Measurements from ENCODE around the gene SHANK3. TPM values are rescaled to one million over a fixed set of nuclear protein-coding genes. Genes with fewer than 3 reads are reported as not detected.

Gene SHANK3
- total and polyA plus RNA-seq, 9 donors = 2.6 to 23.2 (median 6.2) TPM

DNA sequence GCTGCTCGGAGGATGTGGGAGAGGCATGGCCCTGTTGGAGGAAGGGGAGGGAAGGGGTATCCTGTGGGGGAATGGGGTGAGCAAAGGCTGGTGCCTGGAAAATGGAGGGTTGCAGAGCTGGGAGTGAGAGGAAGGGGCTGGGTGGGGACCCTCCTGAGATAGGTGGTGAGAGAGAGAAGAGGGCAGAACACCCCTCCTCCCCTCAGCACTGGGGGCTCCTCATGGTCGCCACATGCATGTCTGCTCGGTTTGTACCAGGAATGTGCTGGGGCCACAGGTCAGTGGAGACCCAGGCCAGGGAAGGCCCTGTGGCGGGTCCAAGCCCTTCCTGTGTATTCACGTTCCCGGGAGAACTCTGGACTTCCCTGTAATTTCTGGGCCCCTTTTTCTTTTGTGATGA lies 37.6 kb downstream of the SHANK3 start:
- H3K4me1 ChIP-seq (ENCODE audit: insufficient read depth) = no peaks in the 10 kb centered on the region
- WGBS, 3 donors = 72 to 81% (median 74%) methylated on average over 6 of the region's 6 CpGs
- DNase-seq = no peak
- no peaks in the 10 kb centered on the region for H3K36me3 ChIP-seq
- H3K27me3 ChIP-seq = no peaks in the 10 kb centered on the region
- no peaks in the 10 kb centered on the region for H3K9me3 ChIP-seq
- H3K27ac ChIP-seq = no peak overlapping the region
- TF ChIP-seq, protein P1, sequence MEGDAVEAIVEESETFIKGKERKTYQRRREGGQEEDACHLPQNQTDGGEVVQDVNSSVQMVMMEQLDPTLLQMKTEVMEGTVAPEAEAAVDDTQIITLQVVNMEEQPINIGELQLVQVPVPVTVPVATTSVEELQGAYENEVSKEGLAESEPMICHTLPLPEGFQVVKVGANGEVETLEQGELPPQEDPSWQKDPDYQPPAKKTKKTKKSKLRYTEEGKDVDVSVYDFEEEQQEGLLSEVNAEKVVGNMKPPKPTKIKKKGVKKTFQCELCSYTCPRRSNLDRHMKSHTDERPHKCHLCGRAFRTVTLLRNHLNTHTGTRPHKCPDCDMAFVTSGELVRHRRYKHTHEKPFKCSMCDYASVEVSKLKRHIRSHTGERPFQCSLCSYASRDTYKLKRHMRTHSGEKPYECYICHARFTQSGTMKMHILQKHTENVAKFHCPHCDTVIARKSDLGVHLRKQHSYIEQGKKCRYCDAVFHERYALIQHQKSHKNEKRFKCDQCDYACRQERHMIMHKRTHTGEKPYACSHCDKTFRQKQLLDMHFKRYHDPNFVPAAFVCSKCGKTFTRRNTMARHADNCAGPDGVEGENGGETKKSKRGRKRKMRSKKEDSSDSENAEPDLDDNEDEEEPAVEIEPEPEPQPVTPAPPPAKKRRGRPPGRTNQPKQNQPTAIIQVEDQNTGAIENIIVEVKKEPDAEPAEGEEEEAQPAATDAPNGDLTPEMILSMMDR (IDR thresholded peaks at IDR 0.05) = no peak
- TF ChIP-seq POLR2A (IDR thresholded peaks at IDR 0.05) (no peak), EP300 (IDR thresholded peaks at IDR 0.05) (no peak)
- H3K4me3 ChIP-seq = no peak overlapping the region
- intact Hi-C loops (cut with DNase I) = no loop called here

DNA sequence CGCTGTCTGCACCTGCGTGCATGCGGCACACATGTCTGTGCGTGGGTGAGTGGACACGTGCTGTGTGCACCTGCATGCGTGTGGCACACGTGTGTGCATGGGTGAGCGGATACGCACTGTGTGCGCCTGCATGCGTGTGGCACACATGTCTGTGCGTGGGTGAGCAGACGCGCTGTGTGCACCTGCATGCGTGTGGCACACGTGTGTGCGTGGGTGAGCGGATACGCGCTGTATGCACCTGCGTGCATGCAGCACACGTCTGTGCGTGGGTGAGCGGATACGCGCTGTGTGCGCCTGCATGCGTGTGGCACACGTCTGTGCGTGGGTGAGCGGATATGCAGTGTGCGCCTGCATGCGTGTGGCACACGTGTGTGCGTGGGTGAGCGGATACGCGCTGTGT lies 38.3 kb downstream of the SHANK3 start:
- TF ChIP-seq POLR2A (IDR thresholded peaks at IDR 0.05) (no peak), EP300 (IDR thresholded peaks at IDR 0.05) (no peak)
- TF ChIP-seq, protein P1 (IDR thresholded peaks at IDR 0.05) = no peak
- Histone ChIP-seq H3K9me3 (no peaks in the 10 kb centered on the region), H3K27me3 (no peaks in the 10 kb centered on the region), H3K36me3 (no peaks in the 10 kb centered on the region), H3K4me1 (ENCODE audit: insufficient read depth) (no peaks in the 10 kb centered on the region), H3K4me3 (no peak overlapping the region), H3K27ac (no peak overlapping the region)
- 93 to 96% (median 94%) methylated on average over 38 of the region's 38 CpGs for WGBS, 3 donors
- intact Hi-C loops (cut with DNase I) = no loop called here
- no peak for DNase-seq

DNA sequence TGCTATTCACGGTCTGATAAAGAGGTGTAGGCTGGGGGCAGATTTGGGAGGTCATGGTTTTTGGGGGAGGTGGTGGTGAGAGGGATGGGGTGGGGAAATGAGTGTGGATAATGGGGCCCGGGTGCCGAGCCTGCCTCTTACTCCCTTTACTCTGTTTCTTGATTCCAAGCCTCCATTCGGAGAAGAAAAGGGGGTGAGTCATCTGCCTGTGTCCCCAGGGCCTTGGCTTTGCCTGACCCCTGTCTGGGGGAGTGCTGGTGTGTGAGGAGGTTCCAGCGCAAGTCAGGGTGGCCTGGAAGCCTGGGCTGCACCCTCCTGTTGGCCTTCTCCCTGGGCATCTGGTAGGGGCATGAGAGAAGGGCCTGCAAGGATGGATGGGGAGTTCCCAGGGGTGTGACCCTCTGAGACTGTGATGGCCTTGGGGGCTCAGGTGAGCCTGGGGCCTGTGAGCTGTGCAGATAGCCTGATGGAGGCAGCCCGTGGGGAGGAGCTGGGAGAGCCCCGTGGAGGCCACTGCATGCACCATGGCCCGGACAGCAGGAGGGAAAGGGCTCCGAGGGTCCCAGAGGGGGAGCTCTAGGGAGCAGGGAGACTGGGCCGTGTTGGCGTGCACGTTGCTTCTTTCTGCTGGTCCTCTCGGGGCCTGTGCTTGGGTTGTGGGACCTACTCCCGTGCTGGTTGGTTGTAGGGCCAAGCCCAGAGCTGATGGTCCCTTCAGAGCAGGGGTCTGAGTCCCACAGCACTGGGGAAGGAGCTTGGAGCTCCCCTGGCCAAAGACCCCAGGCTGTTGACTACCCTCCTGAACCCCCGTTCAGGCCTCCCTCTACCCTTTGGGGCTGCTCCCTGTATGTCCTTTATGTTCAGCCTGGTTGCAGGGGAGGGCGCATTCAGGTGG lies 39.1 kb downstream of the SHANK3 start:
- intact Hi-C loops (cut with DNase I) = no loop called here
- Histone ChIP-seq H3K9me3 (no peaks in the 10 kb centered on the region), H3K36me3 (no peaks in the 10 kb centered on the region), H3K27ac (no peak overlapping the region), H3K4me3 (no peak overlapping the region), H3K27me3 (no peaks in the 10 kb centered on the region), H3K4me1 (ENCODE audit: insufficient read depth) (no peaks in the 10 kb centered on the region)
- TF ChIP-seq, protein P1 (IDR thresholded peaks at IDR 0.05) = no peak
- TF ChIP-seq EP300 (IDR thresholded peaks at IDR 0.05) = no peak
- TF ChIP-seq POLR2A (IDR thresholded peaks at IDR 0.05) = no peak
- WGBS, 3 donors = 73 to 80% (median 76%) methylated on average over 16 of the region's 16 CpGs
- no peak for DNase-seq

DNA sequence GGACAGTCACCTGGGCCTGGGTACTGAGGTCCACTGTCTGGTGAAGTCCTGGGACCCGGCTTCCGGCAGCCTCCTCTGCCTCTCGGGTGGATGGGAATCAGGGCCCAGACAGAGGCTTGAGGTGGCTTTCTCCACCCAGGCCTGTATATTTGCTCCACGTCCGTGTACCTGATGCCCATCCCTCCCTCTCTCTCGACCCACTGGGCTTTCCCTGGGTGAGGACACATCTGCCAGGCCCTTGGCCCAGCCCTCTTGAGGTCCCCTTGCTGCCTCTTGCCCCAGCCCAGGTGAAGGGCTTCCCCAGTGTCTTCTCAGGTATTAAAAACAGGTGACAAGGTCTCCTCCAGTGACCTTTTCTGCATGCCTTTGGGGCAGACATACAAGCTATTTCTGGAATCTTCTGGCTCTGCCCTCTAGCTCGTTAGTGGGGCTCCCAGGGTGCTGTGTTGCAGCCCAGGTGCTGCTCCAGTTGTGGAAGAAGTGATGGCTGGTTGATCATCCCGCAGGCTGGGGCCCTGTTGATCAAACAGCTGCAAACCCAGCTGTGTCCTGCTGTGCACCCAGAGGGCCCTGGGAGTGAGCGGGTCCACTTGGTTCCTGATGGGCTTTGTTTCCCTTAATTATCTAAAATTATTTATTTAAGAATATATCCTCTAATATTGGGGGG lies 39.9 kb downstream of the SHANK3 start:
- TF ChIP-seq, protein P1 (IDR thresholded peaks at IDR 0.05) = no peak
- TF ChIP-seq EP300 (IDR thresholded peaks at IDR 0.05) (no peak), POLR2A (IDR thresholded peaks at IDR 0.05) (no peak)
- no peaks in the 10 kb centered on the region for H3K4me1 ChIP-seq (ENCODE audit: insufficient read depth)
- WGBS, 3 donors = 73 to 76% (median 75%) methylated on average over 9 of the region's 9 CpGs
- intact Hi-C loops (cut with DNase I) = no loop called here
- H3K36me3 ChIP-seq = no peaks in the 10 kb centered on the region
- no peaks in the 10 kb centered on the region for H3K27me3 ChIP-seq
- no peak overlapping the region for H3K4me3 ChIP-seq
- no peak overlapping the region for H3K27ac ChIP-seq
- DNase-seq = no peak
- H3K9me3 ChIP-seq = no peaks in the 10 kb centered on the region
